ENCODE results near the gene KBTBD12.

GRCh38 chr3:128014548-128014947 lies 99.5 kb downstream of the KBTBD12 start:
- TF ChIP-seq, protein P1, sequence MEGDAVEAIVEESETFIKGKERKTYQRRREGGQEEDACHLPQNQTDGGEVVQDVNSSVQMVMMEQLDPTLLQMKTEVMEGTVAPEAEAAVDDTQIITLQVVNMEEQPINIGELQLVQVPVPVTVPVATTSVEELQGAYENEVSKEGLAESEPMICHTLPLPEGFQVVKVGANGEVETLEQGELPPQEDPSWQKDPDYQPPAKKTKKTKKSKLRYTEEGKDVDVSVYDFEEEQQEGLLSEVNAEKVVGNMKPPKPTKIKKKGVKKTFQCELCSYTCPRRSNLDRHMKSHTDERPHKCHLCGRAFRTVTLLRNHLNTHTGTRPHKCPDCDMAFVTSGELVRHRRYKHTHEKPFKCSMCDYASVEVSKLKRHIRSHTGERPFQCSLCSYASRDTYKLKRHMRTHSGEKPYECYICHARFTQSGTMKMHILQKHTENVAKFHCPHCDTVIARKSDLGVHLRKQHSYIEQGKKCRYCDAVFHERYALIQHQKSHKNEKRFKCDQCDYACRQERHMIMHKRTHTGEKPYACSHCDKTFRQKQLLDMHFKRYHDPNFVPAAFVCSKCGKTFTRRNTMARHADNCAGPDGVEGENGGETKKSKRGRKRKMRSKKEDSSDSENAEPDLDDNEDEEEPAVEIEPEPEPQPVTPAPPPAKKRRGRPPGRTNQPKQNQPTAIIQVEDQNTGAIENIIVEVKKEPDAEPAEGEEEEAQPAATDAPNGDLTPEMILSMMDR (conservative IDR thresholded peaks at IDR 0.05), result no peak
- no peak for TF ChIP-seq ZFX (IDR thresholded peaks at IDR 0.05)
